ENCODE data around the gene RPS5. TPM values are rescaled to one million over a fixed set of nuclear protein-coding genes. Genes with fewer than 3 reads are reported as not detected.
A peak's percentile ranks its signal among the peaks of the same experiment; 100 is the strongest.

The RPS5 gene
- total and polyA plus RNA-seq, 9 of the 15 experiments (the other 6 are each of a cell fraction or from before 2014, with no cell fraction given), result 1,228 to 3,570 (median 2,484) TPM

GRCh38 chr19:58408152-58409009 lies 21.3 kb downstream of the RPS5 start, which contains the start of gene ZNF584 (continued):
- TF ChIP-seq FOXO4 (CRISPR knock-in tag; IDR thresholded peaks at IDR 0.05), result no peak
- TF ChIP-seq GATA2 (CRISPR knock-in tag; IDR thresholded peaks at IDR 0.05), result no peak
- TF ChIP-seq POLR2AphosphoS2 (IDR thresholded peaks at IDR 0.05; ENCODE audit: low read length), result peak; percentile 92; the same call in 1 of the 2 replicates
- TF ChIP-seq ATF7 (IDR thresholded peaks at IDR 0.05), result peak; percentile 88
- no peak for TF ChIP-seq CBX8 (IDR thresholded peaks at IDR 0.05; ENCODE audit: borderline replicate concordance, extremely low read depth, low read depth, low read length, poor library complexity, severe bottlenecking)
- TF ChIP-seq ZNF398 (CRISPR knock-in tag; IDR thresholded peaks at IDR 0.05), result no peak
- peak; percentile 77; the same call in 1 of the 2 replicates for TF ChIP-seq TFAP4 (CRISPR knock-in tag; IDR thresholded peaks at IDR 0.05; ENCODE audit: borderline replicate concordance)
- no peak for TF ChIP-seq PHF21A (IDR thresholded peaks at IDR 0.05; ENCODE audit: borderline replicate concordance, low read depth)
- no peak for TF ChIP-seq SRSF3 (IDR thresholded peaks at IDR 0.05; ENCODE audit: insufficient read depth, low read length)
- TF ChIP-seq ZNF75A (CRISPR knock-in tag; IDR thresholded peaks at IDR 0.05), result no peak
- TF ChIP-seq CBFA2T3 (IDR thresholded peaks at IDR 0.05), result no peak
- no peak for TF ChIP-seq ZNF274 (IDR thresholded peaks at IDR 0.05; ENCODE audit: borderline replicate concordance, low read depth, low read length)
- TF ChIP-seq ZBTB7A (IDR thresholded peaks at IDR 0.05; ENCODE audit: borderline replicate concordance, control insufficient read depth, low read depth, low read length), result peak; percentile 86
- no peak for TF ChIP-seq ZC3H4 (CRISPR knock-in tag; IDR thresholded peaks at IDR 0.05; ENCODE audit: borderline replicate concordance)
- TF ChIP-seq MYBL2 (IDR thresholded peaks at IDR 0.05; ENCODE audit: low read depth), result no peak
- no peak for TF ChIP-seq MYBL2 (CRISPR knock-in tag; IDR thresholded peaks at IDR 0.05; ENCODE audit: borderline replicate concordance)
- no peak for TF ChIP-seq GABPB2 (CRISPR knock-in tag; conservative IDR thresholded peaks at IDR 0.05)
- 0 out of 2 replicates have a peak, but pooled peaks have one; percentile 9 for TF ChIP-seq SOX6 (IDR thresholded peaks at IDR 0.05)
- TF ChIP-seq ATF6 (CRISPR knock-in tag; IDR thresholded peaks at IDR 0.05), result peak; percentile 80; the same call in 1 of the 2 replicates
